Femur (tissue), 1 donor: ENCODE data around the gene LPAR4.
"Not testable (repeated sequence)": the region's sequence is repeated elsewhere in the genome, so short reads cannot be mapped to it uniquely, and the experiment has no call there.

ENCODE experiments used
- DNase-seq: peaks from one replicate; pipeline ENCODE4 v3.0.0-alpha.2; 2017

The LPAR4 gene

GRCh38 chrX:78747489-78747888 lies at the start of gene LPAR4:
LPAR4 (plus strand) TSS chrX:78747720; CDS start chrX:78754870, 7,150 bp downstream.
- DNase-seq: peak; percentile 61

GRCh38 chrX:78706071-78706470 lies 41.4 kb upstream of the LPAR4 start:
- no peak for DNase-seq

- DNase-seq: peak; percentile 37
Measured at GRCh38 chrX:78708262-78708661, 39.3 kb upstream of the LPAR4 start.

- peak; percentile 65 for DNase-seq
Measured at GRCh38 chrX:78708816-78709215, 38.7 kb upstream of the LPAR4 start.

- DNase-seq: no peak
Measured at GRCh38 chrX:78710171-78710570, 37.3 kb upstream of the LPAR4 start.

- no peak for DNase-seq
Measured at GRCh38 chrX:78712336-78712735, 35.2 kb upstream of the LPAR4 start.

- DNase-seq: no peak
Measured at GRCh38 chrX:78725287-78725686, 22.2 kb upstream of the LPAR4 start.

- no peak for DNase-seq
Measured at GRCh38 chrX:78746496-78746895, 1.0 kb upstream of the LPAR4 start.

GRCh38 chrX:78747971-78748370 lies 451 bp downstream of the LPAR4 start:
- no peak for DNase-seq

GRCh38 chrX:78748846-78749245 lies 1.3 kb downstream of the LPAR4 start:
- no peak for DNase-seq

GRCh38 chrX:78753571-78753970 lies 6.1 kb downstream of the LPAR4 start:
- DNase-seq: peak; percentile 17

GRCh38 chrX:78754917-78755316 lies 7.4 kb downstream of the LPAR4 start:
- DNase-seq: no peak

GRCh38 chrX:78759081-78759480 lies 11.6 kb downstream of the LPAR4 start:
- no peak for DNase-seq

GRCh38 chrX:78769101-78769755 lies 21.7 kb downstream of the LPAR4 start:
- peak; percentile 21 for DNase-seq

- DNase-seq: peak; percentile 56
Measured at GRCh38 chrX:78769946-78770345, 22.4 kb downstream of the LPAR4 start.

- no peak for DNase-seq
Measured at GRCh38 chrX:78796916-78797315, 49.4 kb downstream of the LPAR4 start.

- no peak for DNase-seq
Measured at GRCh38 chrX:78800114-78800513, 52.6 kb downstream of the LPAR4 start.

- no peak for DNase-seq
Measured at GRCh38 chrX:78800694-78801093, 53.2 kb downstream of the LPAR4 start.

GRCh38 chrX:78801522-78801921 lies 54.0 kb downstream of the LPAR4 start:
- no peak for DNase-seq

GRCh38 chrX:78802526-78802925 lies 55.0 kb downstream of the LPAR4 start:
- DNase-seq: not testable (repeated sequence)
